Lung (tissue), 12 donors: Measurements from ENCODE around the gene NRG4. TPM values are rescaled to one million over a fixed set of nuclear protein-coding genes. Genes with fewer than 3 reads are reported as not detected.
"Not testable (repeated sequence)": the region's sequence is repeated elsewhere in the genome, so short reads cannot be mapped to it uniquely, and the experiment has no call there.

Source experiments
- ATAC-seq: fragments of 200-7000 bp; cut with Tn5 transposase; one replicate; pipeline ENCODE4 v1.9.1; 2020; ENCODE audit warnings: moderate number of reproducible peaks; ENCODE audit not compliant: insufficient read depth, low FRiP score
- DNase-seq, 3 donors: peaks; one replicate each; pipeline ENCODE4 v3.0.0-alpha.2; 2013 to 2017
- H3K27ac ChIP-seq, 2 donors: one replicate each; pipeline ENCODE4 v1.5.1; 2013; ENCODE audit warnings: mild to moderate bottlenecking in 2 of 2, moderate library complexity in 2 of 2, control low read depth in 1 of 2, inconsistent platforms in 1 of 2, low read depth in 1 of 2, low read length in 1 of 2
- H3K27me3 ChIP-seq, 3 donors: one replicate each; pipeline ENCODE4 v1.5.1; 2013; ENCODE audit warnings: low read length in 2 of 3; ENCODE audit not compliant: control insufficient read depth in 3 of 3, insufficient read depth in 3 of 3
- H3K36me3 ChIP-seq, 4 donors: one replicate each; pipeline ENCODE4 v1.5.1; 2013; ENCODE audit warnings: low read length in 4 of 4, mild to moderate bottlenecking in 1 of 4, moderate library complexity in 1 of 4; ENCODE audit not compliant: control insufficient read depth in 4 of 4, insufficient read depth in 4 of 4
- H3K4me1 ChIP-seq, 5 donors: one replicate each; pipeline ENCODE4 v1.5.1; 2013; ENCODE audit warnings: low read length in 5 of 5, mild to moderate bottlenecking in 2 of 5, moderate library complexity in 1 of 5; ENCODE audit not compliant: control insufficient read depth in 5 of 5, insufficient read depth in 5 of 5
- H3K4me3 ChIP-seq: one replicate; pipeline ENCODE4 v1.5.1; 2013; ENCODE audit warnings: mild to moderate bottlenecking, control low read depth, moderate library complexity
- H3K9ac ChIP-seq, 2 donors: one replicate each; pipeline ENCODE4 v1.5.1; 2013; ENCODE audit warnings: low read length in 2 of 2, control low read depth in 1 of 2; ENCODE audit not compliant: insufficient read depth in 1 of 2
- H3K9me3 ChIP-seq, 4 donors: one replicate each; pipeline ENCODE4 v1.5.1; 2013; ENCODE audit warnings: low read length in 3 of 4, mild to moderate bottlenecking in 1 of 4, moderate library complexity in 1 of 4; ENCODE audit not compliant: control insufficient read depth in 4 of 4, insufficient read depth in 3 of 4
- CTCF ChIP-seq: IDR thresholded peaks from 2 replicates; pipeline ENCODE4 v1.5.1; 2012; ENCODE audit warnings: mild to moderate bottlenecking; ENCODE audit errors: control extremely low read depth, extremely low read depth
- WGBS, 2 donors: extraction: QIAGEN DNeasy Blood & Tissue Kit; methylation state at CpG; one replicate each; pipeline ENCODE4 v1.1.7; 2013; 5-methylcytosine and 5-hydroxymethylcytosine counted together
- polyA plus RNA-seq, 2 donors: library from polyadenylated mRNA; stranded (reverse); fragments of 200-250 nt; gene quantifications; one replicate each; pipeline ENCODE4 v1.2.1, GENCODE V29; 2013
- total RNA-seq, 2 donors: library from RNA; depleted of rRNA in 1 of 2; stranded (reverse); fragments of >200 nt in 1 of 2; gene quantifications; one replicate each; pipeline ENCODE4 v1.2.1, GENCODE V29; 2014 to 2021
- donor health status: control.
- donor health status: control.
- donor health status: Bipolar disorder and iron deficiency.
- donor health status: healthy.
- donor health status: DM: yes; HTN: yes; CAD: no.

The NRG4 gene
- total and polyA plus RNA-seq, 4 donors = 0.65 to 4.8 (median 2.7) TPM

GRCh38 chr15:76024021-76024768, 12.0 kb upstream of the NRG4 start:
- no peak for ATAC-seq
- H3K36me3 ChIP-seq = no peaks in the 10 kb centered on the region
- no peaks in the 10 kb centered on the region for H3K4me1 ChIP-seq
- no peak overlapping the region for H3K4me3 ChIP-seq
- no peak overlapping the region for H3K27ac ChIP-seq
- TF ChIP-seq CTCF = no peak
- DNase-seq = no peak
- peaks cover 0 to 14% (median 2%) of the 10 kb centered on the region in 4 donors for H3K9me3 ChIP-seq
- no peak overlapping the region for H3K9ac ChIP-seq
- no peaks in the 10 kb centered on the region for H3K27me3 ChIP-seq
- WGBS, 2 donors = 92 to 96% methylated on average over 4 of the region's 4 CpGs

GRCh38 chr15:76013470-76013869, 1.2 kb upstream of the NRG4 start:
- H3K9ac ChIP-seq, DNase-seq, H3K4me1 ChIP-seq, H3K36me3 ChIP-seq, H3K9me3 ChIP-seq, H3K27ac ChIP-seq, ATAC-seq, H3K4me3 ChIP-seq, H3K27me3 ChIP-seq: not testable (repeated sequence)
- 94 to 98% methylated on average over 4 of the region's 4 CpGs for WGBS, 2 donors

GRCh38 chr15:76010613-76011012, 1.6 kb downstream of the NRG4 start:
- H3K4me3 ChIP-seq = no peak overlapping the region
- H3K27me3 ChIP-seq = no peaks in the 10 kb centered on the region
- no peak for TF ChIP-seq CTCF
- no peaks in the 10 kb centered on the region for H3K9me3 ChIP-seq
- no peak for ATAC-seq
- H3K36me3 ChIP-seq = no peaks in the 10 kb centered on the region
- DNase-seq = no peak
- no peak overlapping the region for H3K9ac ChIP-seq
- no peak overlapping the region for H3K27ac ChIP-seq
- WGBS, 2 donors = 90 to 93% methylated on average over 2 of the region's 2 CpGs
- peaks cover 0 to 6% (median 0%) of the 10 kb centered on the region in 5 donors for H3K4me1 ChIP-seq

- WGBS, 2 donors = 2 to 15% methylated on average over 2 of the region's 2 CpGs
- no peak for TF ChIP-seq CTCF
- Histone ChIP-seq H3K9ac (no peak overlapping the region), H3K27me3 (no peaks in the 10 kb centered on the region), H3K9me3 (no peaks in the 10 kb centered on the region), H3K36me3 (no peaks in the 10 kb centered on the region), H3K4me1 (no peaks in the 10 kb centered on the region), H3K4me3 (no peak overlapping the region), H3K27ac (no peak overlapping the region)
- ATAC-seq (no peak), DNase-seq (no peak)
Measured at GRCh38 chr15:76006136-76006778, 6.0 kb downstream of the NRG4 start.
